NCI-H1930 (cell line): ENCODE data around the gene RTTN.

Source experiments
- DNase-seq, 2 experiments: peaks; one replicate each; lab custom pipeline; 2025; lab: John Stamatoyannopoulos, UW

RTTN gene

GRCh38 chr18:70082430-70082829 lies 123.1 kb downstream of the RTTN start:
- no peak for DNase-seq

DNA sequence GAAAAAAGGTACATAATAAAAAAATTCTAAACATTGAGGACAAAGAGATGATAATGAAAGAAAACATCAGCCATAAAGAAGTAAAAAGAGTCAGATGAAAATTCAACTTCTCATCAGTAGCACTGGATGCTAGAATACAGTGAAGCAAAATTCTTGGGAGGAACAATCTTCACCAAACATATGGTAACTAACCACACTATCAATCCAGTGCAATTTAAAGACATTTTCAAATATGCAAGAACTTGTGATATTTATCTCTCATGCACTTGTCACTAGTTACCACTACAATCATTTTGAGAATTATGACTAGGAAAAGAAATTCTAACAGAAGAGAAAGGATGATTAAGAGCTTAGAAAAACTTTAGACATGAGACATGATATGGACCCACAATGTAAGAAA lies 127.4 kb downstream of the RTTN start:
- DNase-seq: no peak

GRCh38 chr18:70075906-70076305 lies 129.6 kb downstream of the RTTN start:
- DNase-seq: no peak

GRCh38 chr18:70074116-70074515 lies 131.4 kb downstream of the RTTN start:
- no peak for DNase-seq

GRCh38 chr18:70073432-70073831 lies 132.1 kb downstream of the RTTN start:
- no peak for DNase-seq

DNA sequence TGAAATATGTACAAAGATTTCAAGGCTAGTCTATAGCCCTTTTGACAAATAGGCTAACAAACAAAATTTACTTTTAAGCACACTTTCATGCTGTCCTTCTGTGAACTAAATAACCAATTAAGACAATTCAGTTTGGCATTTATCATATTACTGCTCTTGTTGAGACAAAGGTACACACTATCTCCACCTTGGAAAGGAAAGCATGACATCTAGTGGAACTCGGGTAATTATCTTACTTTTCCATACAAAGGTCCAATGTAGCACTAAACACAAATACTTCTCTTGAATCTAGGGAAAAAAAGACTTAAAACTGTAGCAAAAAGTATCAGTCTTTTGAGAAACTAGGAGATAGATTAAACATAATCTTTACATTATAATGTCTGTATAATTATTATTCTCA lies 132.8 kb downstream of the RTTN start:
- peak in 1 of 2 experiments; percentile 20 for DNase-seq

- DNase-seq: no peak
Observed at GRCh38 chr18:70069965-70070364, 135.5 kb downstream of the RTTN start.

GRCh38 chr18:70069382-70069781 lies 136.1 kb downstream of the RTTN start:
- DNase-seq: no peak

DNA sequence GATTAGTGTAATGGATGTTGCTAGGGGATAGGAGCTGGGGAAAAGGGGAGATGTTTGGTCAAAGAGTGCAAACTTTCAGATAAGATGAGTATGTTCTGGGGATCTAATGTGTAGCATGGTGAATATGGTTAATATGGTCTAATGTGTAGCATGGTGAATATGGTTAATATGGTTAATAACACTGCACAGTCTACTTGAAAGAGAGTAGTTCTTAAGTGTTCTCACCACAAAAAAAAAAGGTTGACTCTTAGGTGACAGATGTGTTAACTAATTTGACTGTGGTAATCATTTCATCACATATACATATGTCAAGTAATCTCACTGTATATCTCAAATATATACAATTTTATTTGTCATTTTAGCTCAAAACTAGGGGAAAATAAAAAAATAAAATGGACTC lies 136.5 kb downstream of the RTTN start:
- DNase-seq: no peak

- no peak for DNase-seq
Observed at GRCh38 chr18:70059684-70060083, 145.8 kb downstream of the RTTN start.

DNA sequence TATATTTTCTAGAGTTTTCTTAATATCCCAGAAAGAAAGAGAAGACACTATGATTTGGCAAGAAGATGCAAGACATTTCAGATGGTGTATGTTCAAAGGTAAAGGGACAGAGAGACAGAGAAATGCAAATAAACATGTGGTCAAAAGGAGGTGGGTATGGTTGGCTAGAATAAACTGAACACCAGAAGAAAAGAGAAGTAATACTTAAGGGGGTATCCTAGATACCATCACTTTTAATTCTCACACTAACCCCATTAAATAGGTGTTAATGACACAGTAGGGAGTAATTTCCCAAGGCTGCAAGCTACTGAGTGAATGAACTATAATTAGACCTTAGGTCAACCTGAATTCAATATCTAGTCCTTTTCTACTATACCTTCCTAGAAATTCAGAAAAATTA lies 146.6 kb downstream of the RTTN start:
- no peak for DNase-seq

DNA sequence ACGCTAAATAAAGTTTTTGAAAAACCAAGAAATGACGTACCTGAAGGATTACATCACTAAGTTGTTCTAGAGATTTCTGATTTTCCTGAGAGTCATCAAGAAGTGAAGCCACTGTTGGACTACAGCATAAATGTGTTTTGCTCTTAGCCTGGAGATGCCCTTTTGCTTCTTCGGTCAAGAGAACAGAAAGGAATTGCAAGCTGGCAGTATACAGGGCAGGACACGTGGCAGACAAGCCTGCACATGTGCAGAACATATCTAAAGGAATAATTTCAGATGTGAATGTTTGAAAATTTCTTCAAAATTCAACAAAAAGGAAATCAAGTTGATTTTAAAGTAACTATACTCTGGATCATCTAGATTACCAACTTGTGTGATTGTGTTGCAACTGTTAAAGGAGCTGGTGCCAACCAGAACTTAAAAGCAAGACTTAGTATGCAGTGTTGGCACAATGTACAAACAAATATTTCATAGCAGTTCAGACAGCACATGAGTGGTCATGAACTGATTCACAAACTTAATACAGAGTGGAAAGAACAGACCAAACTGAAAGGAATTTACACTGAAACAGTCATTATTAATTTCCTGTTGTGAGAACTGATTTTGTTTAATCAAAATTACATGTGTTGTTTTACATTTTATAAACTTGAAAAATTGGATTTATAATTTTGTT lies 157.4 kb downstream of the RTTN start:
- DNase-seq: no peak

GRCh38 chr18:70046796-70047195 lies 158.7 kb downstream of the RTTN start:
- DNase-seq: no peak

GRCh38 chr18:70046207-70046606 lies 159.3 kb downstream of the RTTN start:
- DNase-seq: no peak

DNA sequence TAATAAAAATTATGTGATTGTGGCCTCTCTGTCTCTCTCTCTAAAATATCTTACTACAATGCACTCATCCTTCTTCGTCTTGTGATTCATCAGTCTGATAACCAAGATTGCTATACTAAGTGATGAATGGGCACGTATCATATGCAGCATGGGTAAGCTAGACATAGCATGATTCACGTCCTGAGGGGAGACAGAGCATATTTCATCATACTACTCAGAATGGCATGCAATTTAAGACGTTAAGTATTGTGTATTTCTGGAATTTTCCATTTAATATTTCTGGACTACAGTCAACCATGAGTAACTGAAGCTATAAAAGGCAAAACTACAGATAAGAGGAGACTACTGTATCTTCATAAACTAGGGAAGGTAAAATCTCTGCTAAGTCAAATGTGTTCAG lies 160.9 kb downstream of the RTTN start:
- no peak for DNase-seq

DNA sequence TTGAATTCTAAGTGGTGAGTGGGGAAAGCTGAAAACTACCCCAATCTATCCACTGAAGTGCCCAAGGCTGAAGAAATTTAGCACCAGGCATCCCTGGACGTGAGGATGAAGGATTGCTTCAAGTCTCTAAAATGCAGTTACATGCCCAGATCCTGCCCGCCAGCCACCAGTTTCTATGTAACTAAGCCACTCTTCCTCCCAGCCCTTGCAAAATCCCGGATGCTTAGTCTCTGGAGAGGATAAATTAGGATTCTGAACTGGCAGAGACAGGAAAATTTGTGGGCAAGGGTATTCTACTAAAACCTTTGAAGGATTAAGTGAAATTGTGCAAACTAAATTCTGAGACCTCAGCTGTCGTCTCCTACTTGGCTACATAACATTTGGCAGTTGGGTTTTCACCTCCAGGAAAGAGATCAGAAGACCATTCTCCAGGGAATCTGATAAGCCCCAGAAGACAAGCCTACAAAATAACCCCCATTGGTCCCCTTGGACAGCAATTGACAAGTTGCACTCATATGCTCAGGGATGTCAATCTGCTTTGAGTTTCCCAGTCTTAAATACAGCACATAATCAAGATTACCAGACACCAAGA lies 163.9 kb downstream of the RTTN start:
- no peak for DNase-seq

- DNase-seq: no peak
Observed at GRCh38 chr18:70039186-70039585, 166.3 kb downstream of the RTTN start.

GRCh38 chr18:70037431-70038061 lies 167.9 kb downstream of the RTTN start:
- DNase-seq: no peak

DNA sequence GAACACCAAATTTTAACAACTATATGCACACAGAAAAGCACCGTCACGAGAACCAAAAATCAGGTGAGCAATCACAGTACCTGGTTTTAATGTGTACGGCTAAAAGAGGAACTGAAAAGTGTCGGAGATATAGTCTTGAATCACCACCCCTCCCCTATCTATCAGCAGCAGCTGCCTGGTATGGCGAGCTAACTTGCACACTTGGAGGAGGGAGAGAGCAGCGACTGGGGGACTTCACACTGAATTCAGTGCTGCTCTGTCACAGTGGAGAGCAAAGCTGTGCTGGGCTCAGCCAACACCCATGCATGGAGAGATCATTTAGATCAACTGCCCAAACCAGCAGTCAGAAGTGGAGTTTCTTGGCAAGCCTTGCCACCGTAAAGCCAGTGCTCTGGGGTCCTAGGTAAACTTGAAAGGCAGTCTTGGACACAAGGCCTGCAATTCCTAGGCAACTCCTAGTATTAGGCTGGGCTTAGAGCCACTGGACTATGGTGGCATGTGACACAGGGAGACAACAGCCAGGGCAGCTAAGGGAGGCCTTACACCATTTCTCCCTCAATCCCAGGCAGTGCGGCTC lies 168.6 kb downstream of the RTTN start:
- DNase-seq: no peak

DNA sequence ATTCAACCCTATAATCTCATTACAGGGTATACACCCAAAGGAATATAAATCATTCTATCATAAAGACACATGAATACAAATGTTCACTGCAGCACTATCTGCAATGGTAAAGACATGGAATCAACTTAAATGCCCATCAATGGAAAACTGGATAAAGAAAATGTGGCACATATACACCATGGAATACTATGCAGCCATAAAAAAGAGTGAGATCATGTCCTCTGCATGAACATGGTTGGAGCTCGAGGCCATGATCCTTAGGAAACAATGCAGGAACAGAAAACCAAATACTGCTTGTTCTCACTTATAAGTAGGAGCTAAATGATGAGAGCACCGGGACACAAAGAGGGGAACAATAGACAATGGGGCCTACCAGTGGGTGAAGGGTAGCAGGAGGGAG lies 169.3 kb downstream of the RTTN start:
- DNase-seq: no peak

- no peak for DNase-seq
Observed at GRCh38 chr18:70031221-70031620, 174.3 kb downstream of the RTTN start.

DNA sequence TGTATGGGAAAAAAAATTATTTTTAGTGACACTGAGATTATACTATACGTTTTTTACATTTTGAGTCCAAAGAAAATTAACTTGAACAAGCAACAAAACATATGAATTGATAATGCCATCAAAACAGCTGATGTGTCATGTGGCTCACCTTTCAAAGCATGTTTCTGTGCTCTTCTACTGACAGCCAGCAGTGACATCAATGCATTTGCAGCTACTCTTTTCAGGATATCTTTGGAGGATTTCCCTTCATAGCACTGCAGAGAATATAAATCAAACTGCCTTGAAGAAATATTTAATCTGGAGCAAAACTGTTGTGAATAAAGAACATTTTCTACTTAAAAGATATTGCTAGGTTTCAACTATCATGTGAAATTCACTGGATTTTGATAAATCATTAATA lies 174.8 kb downstream of the RTTN start:
- DNase-seq: no peak

DNA sequence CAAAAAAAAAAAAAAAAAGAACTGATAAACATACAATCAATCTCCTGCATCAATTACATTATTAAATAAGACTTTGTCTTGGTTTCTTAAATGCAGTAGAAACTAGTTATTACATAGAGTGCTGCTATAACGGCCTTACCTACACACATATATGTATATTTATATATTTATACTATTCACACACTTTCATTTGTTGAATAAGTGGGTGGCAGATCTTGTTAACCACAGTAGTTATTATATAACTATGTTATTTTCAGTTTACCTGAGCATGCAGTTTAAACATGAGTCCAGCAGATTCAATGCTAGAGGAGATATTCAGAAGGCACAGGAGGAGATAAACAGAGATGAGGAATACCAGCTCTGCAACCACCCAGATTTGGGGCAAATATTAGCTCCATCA lies 176.3 kb downstream of the RTTN start:
- DNase-seq: no peak
